ENCODE measurements around the gene HTT. TPM values are rescaled to one million over a fixed set of nuclear protein-coding genes. Genes with fewer than 3 reads are reported as not detected.

Gene HTT
- total and polyA plus RNA-seq, 9 of the 15 experiments (the other 6 are each of a cell fraction or from before 2014, with no cell fraction given), result 0.66 to 31.6 (median 14.7) TPM

GRCh38 chr4:3267576-3268394, 193.3 kb downstream of the HTT start (continued):
- TF ChIP-seq GTF2B (IDR thresholded peaks at IDR 0.05; ENCODE audit: extremely low read depth, insufficient read length) (no peak), CBFA2T3 (IDR thresholded peaks at IDR 0.05) (peak; percentile 63), ZNF174 (CRISPR knock-in tag; IDR thresholded peaks at IDR 0.05) (no peak), ZNF695 (CRISPR knock-in tag; IDR thresholded peaks at IDR 0.05) (no peak), CBFA2T2 (conservative IDR thresholded peaks at IDR 0.05) (peak; percentile 45), TEAD4 (IDR thresholded peaks at IDR 0.05; ENCODE audit: low read length) (no peak), TEAD4 (CRISPR knock-in tag; IDR thresholded peaks at IDR 0.05; ENCODE audit: borderline replicate concordance) (no peak), CTBP1 (IDR thresholded peaks at IDR 0.05; ENCODE audit: borderline replicate concordance) (no peak), ETV6 (IDR thresholded peaks at IDR 0.05; ENCODE audit: borderline replicate concordance in 1 of 2, low read depth in 2 of 2, low read length in 1 of 2) (no peak), ETV6 (CRISPR knock-in tag; IDR thresholded peaks at IDR 0.05; ENCODE audit: borderline replicate concordance) (no peak), ARID3A (IDR thresholded peaks at IDR 0.05; ENCODE audit: borderline replicate concordance, low read depth, low read length) (no peak), TCF3 (CRISPR knock-in tag; IDR thresholded peaks at IDR 0.05) (peak; percentile 67), ID3 (CRISPR knock-in tag; IDR thresholded peaks at IDR 0.05) (no peak), ID3 (tag; IDR thresholded peaks at IDR 0.05) (no peak), RBM15 (IDR thresholded peaks at IDR 0.05; ENCODE audit: insufficient read depth, low read length) (no peak), MTA2 (IDR thresholded peaks at IDR 0.05; ENCODE audit: low read depth) (no peak), ZNF449 (CRISPR knock-in tag; IDR thresholded peaks at IDR 0.05) (no peak), SIN3B (IDR thresholded peaks at IDR 0.05; ENCODE audit: low read depth) (no peak)
